Neural progenitor cell (in vitro differentiated cells): Measurements from ENCODE around the gene BRINP3.

Experiments
- EZH2 ChIP-seq: fragments of 200-600 bp; sonication (generic); IDR thresholded peaks from 2 replicates; pipeline ENCODE4 v1.6.1; 2017; ENCODE audit warnings: antibody characterized with exemption, mild to moderate bottlenecking, moderate library complexity
- EZH2phosphoT487 ChIP-seq: fragments of 200-600 bp; sonication (generic); IDR thresholded peaks from 2 replicates; pipeline ENCODE4 v1.6.1; 2017; ENCODE audit warnings: antibody characterized with exemption
- TF ChIP-seq, protein P1 (sequence below): fragments of 200-600 bp; sonication (generic); IDR thresholded peaks from 2 replicates; pipeline ENCODE4 v1.5.1; 2017; ENCODE audit warnings: antibody characterized with exemption, mild to moderate bottlenecking

- TF ChIP-seq EZH2: no peak
- TF ChIP-seq, protein P1, sequence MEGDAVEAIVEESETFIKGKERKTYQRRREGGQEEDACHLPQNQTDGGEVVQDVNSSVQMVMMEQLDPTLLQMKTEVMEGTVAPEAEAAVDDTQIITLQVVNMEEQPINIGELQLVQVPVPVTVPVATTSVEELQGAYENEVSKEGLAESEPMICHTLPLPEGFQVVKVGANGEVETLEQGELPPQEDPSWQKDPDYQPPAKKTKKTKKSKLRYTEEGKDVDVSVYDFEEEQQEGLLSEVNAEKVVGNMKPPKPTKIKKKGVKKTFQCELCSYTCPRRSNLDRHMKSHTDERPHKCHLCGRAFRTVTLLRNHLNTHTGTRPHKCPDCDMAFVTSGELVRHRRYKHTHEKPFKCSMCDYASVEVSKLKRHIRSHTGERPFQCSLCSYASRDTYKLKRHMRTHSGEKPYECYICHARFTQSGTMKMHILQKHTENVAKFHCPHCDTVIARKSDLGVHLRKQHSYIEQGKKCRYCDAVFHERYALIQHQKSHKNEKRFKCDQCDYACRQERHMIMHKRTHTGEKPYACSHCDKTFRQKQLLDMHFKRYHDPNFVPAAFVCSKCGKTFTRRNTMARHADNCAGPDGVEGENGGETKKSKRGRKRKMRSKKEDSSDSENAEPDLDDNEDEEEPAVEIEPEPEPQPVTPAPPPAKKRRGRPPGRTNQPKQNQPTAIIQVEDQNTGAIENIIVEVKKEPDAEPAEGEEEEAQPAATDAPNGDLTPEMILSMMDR: no peak
- TF ChIP-seq EZH2phosphoT487: no peak
Observed at GRCh38 chr1:190104961-190105360, 372.7 kb downstream of the BRINP3 start.
